GM19395 (cell line): ENCODE data around the gene MAN2C1.
"Not testable (repeated sequence)": the region's sequence is repeated elsewhere in the genome, so short reads cannot be mapped to it uniquely, and the experiment has no call there.

Experiments
- ATAC-seq: cut with Tn5 transposase; IDR thresholded peaks from one replicate; pipeline ENCODE4 v1.9.1; 2021; ENCODE audit warnings: mild to moderate bottlenecking, moderate library complexity; ENCODE audit not compliant: unreplicated experiment

The MAN2C1 gene

GRCh38 chr15:75313116-75313845 lies 55.1 kb downstream of the MAN2C1 start:
- no peak for ATAC-seq

DNA sequence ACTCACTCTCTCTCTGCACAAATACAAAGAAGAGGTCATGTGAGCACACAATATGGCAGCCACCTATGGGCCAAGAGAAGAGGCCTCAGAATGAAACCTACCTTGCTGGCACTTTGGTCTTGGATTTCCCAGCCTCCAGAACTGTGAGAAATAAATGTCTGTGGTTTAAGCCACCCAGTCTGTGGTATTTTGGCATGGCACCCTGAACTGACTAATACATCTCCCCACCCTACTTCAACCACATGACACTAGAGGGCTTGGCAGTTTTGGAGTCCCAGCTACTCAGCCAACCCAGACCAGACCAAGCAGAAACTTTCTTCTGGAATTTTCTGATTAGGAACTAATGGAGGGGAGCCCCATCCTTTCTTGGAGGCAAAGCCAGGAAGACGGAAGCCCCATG lies 55.9 kb downstream of the MAN2C1 start:
- not testable (repeated sequence) for ATAC-seq

DNA sequence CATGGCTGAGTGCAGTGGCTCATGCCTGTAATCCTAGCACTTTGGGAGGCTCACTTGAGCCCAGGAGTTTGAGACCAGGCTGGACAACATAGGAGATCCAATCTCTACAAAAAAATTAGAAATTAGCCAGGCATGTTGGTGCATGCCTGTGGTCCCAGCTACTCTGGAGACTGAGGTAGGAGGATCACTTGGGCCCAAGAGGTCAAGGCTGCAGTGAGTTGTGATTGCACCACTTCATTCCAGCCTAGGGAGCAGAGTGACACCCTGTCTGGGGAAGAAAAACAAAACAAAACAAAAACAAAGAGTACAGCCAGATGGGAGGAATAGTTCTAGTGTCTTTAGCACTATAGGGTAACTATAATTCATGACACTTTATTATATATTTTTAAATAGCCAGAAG lies 58.7 kb downstream of the MAN2C1 start:
- no peak for ATAC-seq

DNA sequence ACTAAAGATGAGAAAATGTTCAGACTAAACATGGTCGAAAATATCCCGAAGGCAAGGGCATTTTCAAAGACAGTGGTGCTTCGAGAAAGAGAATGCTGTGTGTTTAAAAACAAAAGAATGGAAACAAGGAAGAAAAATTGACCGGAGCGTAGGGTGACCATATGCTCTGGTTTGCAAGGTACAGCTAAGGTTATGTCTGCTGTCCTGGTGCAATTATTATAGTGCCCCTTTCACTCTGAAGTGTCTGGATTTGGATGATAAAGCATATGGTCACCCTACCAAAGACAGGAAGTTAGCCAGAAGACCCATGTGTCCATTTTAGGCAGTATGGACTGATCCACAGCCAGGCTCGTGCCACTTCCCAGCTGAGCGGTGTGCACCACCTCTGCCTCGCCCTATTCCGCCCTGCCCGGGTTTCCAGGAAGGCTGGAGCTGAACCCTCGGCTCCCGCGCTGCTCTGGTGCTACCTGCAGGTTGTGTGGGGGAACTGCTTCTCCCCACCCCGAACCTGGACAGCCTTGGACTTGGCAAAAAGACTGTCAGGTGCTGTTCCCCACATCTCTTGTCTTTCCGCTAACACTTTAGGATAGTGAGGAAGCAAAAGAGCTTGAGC lies 60.5 kb downstream of the MAN2C1 start:
- no peak for ATAC-seq

- no peak for ATAC-seq
These were observed 62.2 kb downstream of the MAN2C1 start for GRCh38 chr15:75306188-75306587.
